Ovary (tissue), 3 donors: ENCODE results near the gene PRDM8.

Experiments used
- CTCF ChIP-seq, 3 donors: fragments of 450-650 bp in 2 of 3; fragments of 200-600 bp in 1 of 3; IDR thresholded peaks; one replicate each; pipeline versions ENCODE4 v1.5.1 to v1.8.0; 2016 to 2022; ENCODE audit warnings: antibody characterized with exemption in 3 of 3, mild to moderate bottlenecking in 1 of 3
- EP300 ChIP-seq: sonication (generic); formaldehyde crosslinking; IDR thresholded peaks from one replicate; pipeline ENCODE4 v1.6.1; 2017; ENCODE audit warnings: antibody characterized with exemption
- POLR2A ChIP-seq: fragments of 450-650 bp; IDR thresholded peaks from one replicate; pipeline ENCODE4 v1.6.1; 2017; ENCODE audit warnings: antibody characterized with exemption, mild to moderate bottlenecking, moderate library complexity
- donor health status: DM: no; HTN: no; CAD: no.

DNA sequence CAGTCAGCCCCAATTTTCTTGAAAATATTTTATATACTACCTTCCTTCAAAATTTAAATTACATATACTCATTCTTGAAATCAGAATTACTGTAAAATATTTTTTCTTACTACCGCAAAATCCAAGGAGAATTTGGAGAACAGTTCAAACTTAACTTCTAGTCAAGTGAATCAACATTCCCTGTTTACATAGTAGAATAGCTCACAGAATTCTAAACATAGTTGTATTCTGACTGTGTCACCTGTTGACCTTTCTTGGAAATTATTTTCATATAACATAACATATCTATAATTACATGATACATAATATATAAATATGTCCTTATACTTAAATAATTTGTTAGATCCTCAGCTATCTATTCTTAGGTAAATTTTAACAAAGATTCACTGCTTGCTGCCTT lies 38.1 kb downstream of the PRDM8 start:
- no peak for TF ChIP-seq CTCF (IDR thresholded peaks at IDR 0.05)
- TF ChIP-seq EP300 = no peak
- no peak for TF ChIP-seq POLR2A
